GM12878 (cell line): Measurements from ENCODE around the gene ASPM. TPM values are rescaled to one million over a fixed set of nuclear protein-coding genes. Genes with fewer than 3 reads are reported as not detected.

Experiments used
- ATAC-seq: fragments of 200-7000 bp; cut with Tn5 transposase; 3 replicates; pipeline ENCODE4 v1.9.1; 2020; ENCODE audit warnings: mild to moderate bottlenecking, moderate library complexity
- BruUV-seq: library from RNA; stranded (reverse); fragments of 400-500 nt; replicated peaks from 2 replicates; lab custom pipeline; 2021; lab: Mats Ljungman, UMichigan
- CTCF ChIA-PET: fragments of 300-600 bp; sonication (Branson Sonifier 250); formaldehyde crosslinking; extraction: SDS; loops from one replicate; lab custom pipeline; 2021; ENCODE audit warnings: inconsistent platforms; lab: Yijun Ruan, JAX
- POLR2A ChIA-PET: fragments of 350-600 bp; formaldehyde crosslinking; extraction: SDS; loops from one replicate; lab custom pipeline; 2021; ENCODE audit warnings: inconsistent platforms; lab: Charles Lee
- RAD21 ChIA-PET: fragments of 300-600 bp; sonication (Branson Sonifier 250); formaldehyde crosslinking; loops from one replicate; lab custom pipeline; 2023; ENCODE audit warnings: antibody characterized with exemption; ENCODE audit not compliant: unreplicated experiment; lab: Charles Lee
- SMC1A ChIA-PET: fragments of 300-600 bp; sonication (Branson Sonifier 250); formaldehyde crosslinking; loops from one replicate; lab custom pipeline; 2023; ENCODE audit not compliant: unreplicated experiment, uncharacterized antibody; lab: Charles Lee
- DNase-seq: peaks from one replicate; pipeline ENCODE4 v3.0.0-alpha.2; 2011; ENCODE audit warnings: low read depth, low spot score
- FAIRE-seq: peaks from 3 replicates; lab custom pipeline; 2011; peaks lifted over from hg19 to GRCh38; lab: Jason Lieb, UNC
- H2AFZ ChIP-seq: 2 replicates; pipeline ENCODE4 v1.6.0; 2011; ENCODE audit warnings: low read depth, low read length, control low read depth; ENCODE audit not compliant: control insufficient read depth
- H3K27ac ChIP-seq: 2 replicates; pipeline ENCODE4 v1.5.1; 2011; ENCODE audit warnings: control low read depth; ENCODE audit not compliant: control insufficient read depth, insufficient read depth
- H3K27me3 ChIP-seq, 2 experiments: replicated peaks in 1 of 2; 2 replicates each; pipeline versions ENCODE4 v1.6.0 to v1.6.1; 2011; ENCODE audit warnings: low read length in 1 of 2; ENCODE audit not compliant: control insufficient read depth in 2 of 2, insufficient read depth in 2 of 2
- H3K36me3 ChIP-seq, 2 experiments: 2 replicates each; pipeline ENCODE4 v1.5.1; 2011; ENCODE audit warnings: low read length in 1 of 2; ENCODE audit not compliant: control insufficient read depth in 2 of 2, insufficient read depth in 2 of 2
- H3K4me1 ChIP-seq: 2 replicates; pipeline ENCODE4 v1.6.1; 2011; ENCODE audit warnings: mild to moderate bottlenecking, low read length, moderate library complexity, mixed read lengths; ENCODE audit not compliant: control insufficient read depth, insufficient read depth
- H3K4me2 ChIP-seq: 2 replicates; pipeline ENCODE4 v1.6.0; 2011; ENCODE audit warnings: control low read depth; ENCODE audit not compliant: control insufficient read depth, insufficient read depth
- H3K4me3 ChIP-seq: fragments of 200-600 bp; sonication (generic); 2 replicates; pipeline ENCODE4 v1.5.1; 2016
- H3K79me2 ChIP-seq: 2 replicates; pipeline ENCODE4 v1.6.0; 2011; ENCODE audit warnings: low read length; ENCODE audit not compliant: control insufficient read depth, insufficient read depth
- H3K9ac ChIP-seq: 2 replicates; pipeline ENCODE4 v1.8.0; 2011; ENCODE audit warnings: low read length, control low read depth, mixed read lengths; ENCODE audit not compliant: control insufficient read depth, insufficient read depth
- H3K9me3 ChIP-seq: replicated peaks from 3 replicates; pipeline ENCODE4 v1.5.1; 2011; ENCODE audit warnings: mild to moderate bottlenecking, low read length; ENCODE audit not compliant: control insufficient read depth, insufficient read depth
- H4K20me1 ChIP-seq: 2 replicates; pipeline ENCODE4 v1.6.0; 2011; ENCODE audit not compliant: control insufficient read depth, insufficient read depth
- E2F4 ChIP-seq: IDR thresholded peaks from 2 replicates; pipeline ENCODE4 v1.6.1; 2012; ENCODE audit warnings: low read depth, low read length, improper control_type of control experiment
- EED ChIP-seq: sonication (generic); IDR thresholded peaks from 2 replicates; pipeline ENCODE4 v1.6.1; 2016; ENCODE audit warnings: antibody characterized with exemption, low read depth
- ETV6 ChIP-seq, 2 experiments: fragments of 450-650 bp in 1 of 2; IDR thresholded peaks in 1 of 2; conservative IDR thresholded peaks in 1 of 2; 2 replicates each; pipeline ENCODE4 v1.6.1; 2014; ENCODE audit warnings: antibody characterized with exemption in 1 of 2, borderline replicate concordance in 1 of 2, low read depth in 1 of 2, mild to moderate bottlenecking in 1 of 2, moderate library complexity in 1 of 2
- FOXK2 ChIP-seq: fragments of 450-650 bp; IDR thresholded peaks from 2 replicates; pipeline ENCODE4 v1.6.1; 2017; ENCODE audit warnings: mild to moderate bottlenecking, moderate library complexity
- HDAC2 ChIP-seq: fragments of 200-600 bp; sonication (generic); IDR thresholded peaks from 2 replicates; pipeline ENCODE4 v1.6.1; 2017
- HDAC6 ChIP-seq: fragments of 200-600 bp; sonication (generic); IDR thresholded peaks from one replicate; pipeline ENCODE4 v1.8.0; 2017; ENCODE audit warnings: antibody characterized with exemption; ENCODE audit not compliant: unreplicated experiment
- MTA2 ChIP-seq: fragments of 450-650 bp; IDR thresholded peaks from 2 replicates; pipeline ENCODE4 v1.6.1; 2016; ENCODE audit warnings: low read depth, mild to moderate bottlenecking, moderate library complexity
- MXI1 ChIP-seq: fragments of 150-350 bp; IDR thresholded peaks from 2 replicates; pipeline ENCODE4 v1.6.1; 2011; ENCODE audit warnings: low read depth, mild to moderate bottlenecking, inconsistent platforms, low read length, improper control_type of control experiment
- MYC ChIP-seq: IDR thresholded peaks from 2 replicates; pipeline ENCODE4 v1.6.1; 2011; ENCODE audit warnings: mild to moderate bottlenecking, low read length, moderate library complexity, inconsistent platforms; ENCODE audit not compliant: insufficient read depth, insufficient replicate concordance, insufficient read length, severe bottlenecking
- PML ChIP-seq: IDR thresholded peaks from 2 replicates; pipeline ENCODE4 v1.6.1; 2012; ENCODE audit warnings: low read length, inconsistent platforms
- SPI1 ChIP-seq: IDR thresholded peaks from 2 replicates; pipeline ENCODE4 v1.6.1; 2011; ENCODE audit warnings: low read depth, mild to moderate bottlenecking, low read length, moderate library complexity, borderline replicate concordance; ENCODE audit not compliant: insufficient read depth
- ZNF217 ChIP-seq: fragments of 450-650 bp; IDR thresholded peaks from 2 replicates; pipeline ENCODE4 v1.6.1; 2017; ENCODE audit warnings: antibody characterized with exemption, mild to moderate bottlenecking
- ZNF24 ChIP-seq: fragments of 450-650 bp; IDR thresholded peaks from 2 replicates; pipeline ENCODE4 v1.6.1; 2017; ENCODE audit warnings: antibody characterized with exemption, mild to moderate bottlenecking
- in situ Hi-C: fragments of 300-500 bp; cut with MboI; formaldehyde crosslinking; loops from 9 replicates; pipeline ENCODE4 v1.14.3; 2018; ENCODE audit warnings: mixed read lengths
- intact Hi-C: fragments of 100-400 bp; cut with micrococcal nuclease; formaldehyde crosslinking; loops from one replicate; pipeline ENCODE4 v1.14.2; 2022; ENCODE audit not compliant: unreplicated experiment
- polyA plus RNA-seq, 11 experiments: library from polyadenylated mRNA; depleted of rRNA in 4 of 11; unstranded in 6 of 11; stranded (reverse) in 5 of 11; fragments of >200 nt; fragmentation: Nextera tagmentation in 4 of 11; fragmentation: Illumina TruSeq in 1 of 11; extraction: Ambion mirVana in 4 of 11; extraction: Trizol in 1 of 11; gene quantifications; 1 replicate in 1 of 11; 2 replicates in 10 of 11; pipeline versions ENCODE4 v1.2.1 to v1.2.3, GENCODE V29; 2011 to 2016; ENCODE audit warnings: inconsistent platforms in 2 of 11, missing spikeins in 2 of 11, low read depth in 1 of 11
- total RNA-seq, 4 experiments: library from RNA; depleted of rRNA in 3 of 4; stranded (reverse); fragments of >200 nt in 3 of 4; fragmentation: Illumina TruSeq in 1 of 4; extraction: Trizol in 1 of 4; gene quantifications; 2 replicates each; pipeline versions ENCODE4 v1.2.1 to v1.2.3, GENCODE V29; 2013 to 2021
- TF ChIP-seq, protein P1 (sequence below): fragments of 150-350 bp; IDR thresholded peaks from 2 replicates; pipeline ENCODE4 v1.6.1; 2016; ENCODE audit warnings: low read depth, low read length
- TF ChIP-seq, protein P2 (sequence below): IDR thresholded peaks from 2 replicates; pipeline ENCODE4 v1.6.1; 2012; ENCODE audit warnings: mild to moderate bottlenecking, low read depth, low read length

Gene ASPM
- total and polyA plus RNA-seq, 10 of the 15 experiments (the other 5 are each of a cell fraction or from before 2014, with no cell fraction given): 16.2 to 54.9 (median 26.4) TPM

GRCh38 chr1:197099444-197099843, 47.0 kb downstream of the ASPM start:
- Histone ChIP-seq H3K4me1 (no peaks in the 10 kb centered on the region), H3K27me3 (no peaks in the 10 kb centered on the region), H3K9ac (no peak overlapping the region), H4K20me1 (no peaks in the 10 kb centered on the region), H3K4me2 (no peak overlapping the region), H3K9me3 (no peaks in the 10 kb centered on the region), H3K36me3 (peaks cover 1 to 9% of the 10 kb centered on the region in 2 experiments; a peak in 1 of 4 replicates), H2AFZ (no peak overlapping the region), H3K4me3 (no peak overlapping the region), H3K27ac (no peak overlapping the region), H3K79me2 (no peaks in the 10 kb centered on the region)
- BruUV-seq: no TSS peak
- DNase-seq (no peak), FAIRE-seq (no peak), ATAC-seq (no peak)
- in situ Hi-C loops (no loop called here), intact Hi-C loops (no loop called here)
- SMC1A ChIA-PET: interaction anchor here (1.0 to 1.4 kb wide), 3 partner anchors 22 to 45 kb away, joined by 3 to 4 read pairs (median 3); no protein-coding TSS in a partner anchor
- TF ChIP-seq ETV6 (conservative IDR thresholded peaks at IDR 0.05 in 1 of 2, IDR thresholded peaks at IDR 0.05 in 1 of 2; ENCODE audit: borderline replicate concordance in 1 of 2, low read depth in 1 of 2) (no peak), ZNF217 (no peak), HDAC2 (no peak), ZNF24 (no peak), SPI1 (no peak), MYC (no peak), MTA2 (no peak), MXI1 (no peak), E2F4 (no peak), HDAC6 (no peak), FOXK2 (no peak), EED (no peak), PML (no peak)
- TF ChIP-seq, protein P1, sequence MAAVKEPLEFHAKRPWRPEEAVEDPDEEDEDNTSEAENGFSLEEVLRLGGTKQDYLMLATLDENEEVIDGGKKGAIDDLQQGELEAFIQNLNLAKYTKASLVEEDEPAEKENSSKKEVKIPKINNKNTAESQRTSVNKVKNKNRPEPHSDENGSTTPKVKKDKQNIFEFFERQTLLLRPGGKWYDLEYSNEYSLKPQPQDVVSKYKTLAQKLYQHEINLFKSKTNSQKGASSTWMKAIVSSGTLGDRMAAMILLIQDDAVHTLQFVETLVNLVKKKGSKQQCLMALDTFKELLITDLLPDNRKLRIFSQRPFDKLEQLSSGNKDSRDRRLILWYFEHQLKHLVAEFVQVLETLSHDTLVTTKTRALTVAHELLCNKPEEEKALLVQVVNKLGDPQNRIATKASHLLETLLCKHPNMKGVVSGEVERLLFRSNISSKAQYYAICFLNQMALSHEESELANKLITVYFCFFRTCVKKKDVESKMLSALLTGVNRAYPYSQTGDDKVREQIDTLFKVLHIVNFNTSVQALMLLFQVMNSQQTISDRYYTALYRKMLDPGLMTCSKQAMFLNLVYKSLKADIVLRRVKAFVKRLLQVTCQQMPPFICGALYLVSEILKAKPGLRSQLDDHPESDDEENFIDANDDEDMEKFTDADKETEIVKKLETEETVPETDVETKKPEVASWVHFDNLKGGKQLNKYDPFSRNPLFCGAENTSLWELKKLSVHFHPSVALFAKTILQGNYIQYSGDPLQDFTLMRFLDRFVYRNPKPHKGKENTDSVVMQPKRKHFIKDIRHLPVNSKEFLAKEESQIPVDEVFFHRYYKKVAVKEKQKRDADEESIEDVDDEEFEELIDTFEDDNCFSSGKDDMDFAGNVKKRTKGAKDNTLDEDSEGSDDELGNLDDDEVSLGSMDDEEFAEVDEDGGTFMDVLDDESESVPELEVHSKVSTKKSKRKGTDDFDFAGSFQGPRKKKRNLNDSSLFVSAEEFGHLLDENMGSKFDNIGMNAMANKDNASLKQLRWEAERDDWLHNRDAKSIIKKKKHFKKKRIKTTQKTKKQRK: no peak
- TF ChIP-seq, protein P2, sequence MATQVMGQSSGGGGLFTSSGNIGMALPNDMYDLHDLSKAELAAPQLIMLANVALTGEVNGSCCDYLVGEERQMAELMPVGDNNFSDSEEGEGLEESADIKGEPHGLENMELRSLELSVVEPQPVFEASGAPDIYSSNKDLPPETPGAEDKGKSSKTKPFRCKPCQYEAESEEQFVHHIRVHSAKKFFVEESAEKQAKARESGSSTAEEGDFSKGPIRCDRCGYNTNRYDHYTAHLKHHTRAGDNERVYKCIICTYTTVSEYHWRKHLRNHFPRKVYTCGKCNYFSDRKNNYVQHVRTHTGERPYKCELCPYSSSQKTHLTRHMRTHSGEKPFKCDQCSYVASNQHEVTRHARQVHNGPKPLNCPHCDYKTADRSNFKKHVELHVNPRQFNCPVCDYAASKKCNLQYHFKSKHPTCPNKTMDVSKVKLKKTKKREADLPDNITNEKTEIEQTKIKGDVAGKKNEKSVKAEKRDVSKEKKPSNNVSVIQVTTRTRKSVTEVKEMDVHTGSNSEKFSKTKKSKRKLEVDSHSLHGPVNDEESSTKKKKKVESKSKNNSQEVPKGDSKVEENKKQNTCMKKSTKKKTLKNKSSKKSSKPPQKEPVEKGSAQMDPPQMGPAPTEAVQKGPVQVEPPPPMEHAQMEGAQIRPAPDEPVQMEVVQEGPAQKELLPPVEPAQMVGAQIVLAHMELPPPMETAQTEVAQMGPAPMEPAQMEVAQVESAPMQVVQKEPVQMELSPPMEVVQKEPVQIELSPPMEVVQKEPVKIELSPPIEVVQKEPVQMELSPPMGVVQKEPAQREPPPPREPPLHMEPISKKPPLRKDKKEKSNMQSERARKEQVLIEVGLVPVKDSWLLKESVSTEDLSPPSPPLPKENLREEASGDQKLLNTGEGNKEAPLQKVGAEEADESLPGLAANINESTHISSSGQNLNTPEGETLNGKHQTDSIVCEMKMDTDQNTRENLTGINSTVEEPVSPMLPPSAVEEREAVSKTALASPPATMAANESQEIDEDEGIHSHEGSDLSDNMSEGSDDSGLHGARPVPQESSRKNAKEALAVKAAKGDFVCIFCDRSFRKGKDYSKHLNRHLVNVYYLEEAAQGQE: no peak
- POLR2A ChIA-PET: no interaction called here
- RAD21 ChIA-PET: no interaction called here
- CTCF ChIA-PET: no interaction called here
